Measurements from ENCODE around the gene SUPT20HL1.
"Not testable (repeated sequence)": the region's sequence is repeated elsewhere in the genome, so short reads cannot be mapped to it uniquely, and the experiment has no call there.

The SUPT20HL1 gene

GRCh38 chrX:24360272-24360671 lies at the start of gene SUPT20HL1:
Gene SUPT20HL1, plus strand, starts transcription at chrX:24360639. Its CDS starts 2,122 bp downstream, at chrX:24362761.
- H3K4me3 ChIP-seq (ENCODE audit: low read depth, low read length): no peak within 1 kb of the TSS
- TF ChIP-seq CTCF (IDR thresholded peaks at IDR 0.05; ENCODE audit: control insufficient read depth, extremely low read depth, insufficient read depth): no peak
- no peak for DNase-seq (ENCODE audit: low read depth)

- not testable (repeated sequence) for DNase-seq (ENCODE audit: low read depth); H3K4me3 ChIP-seq (ENCODE audit: low read depth, low read length)
These were observed 49.5 kb upstream of the SUPT20HL1 start for GRCh38 chrX:24310916-24311315.

GRCh38 chrX:24311507-24312248 lies 48.8 kb upstream of the SUPT20HL1 start:
- not testable (repeated sequence) for H3K4me3 ChIP-seq (ENCODE audit: low read depth, low read length); DNase-seq (ENCODE audit: low read depth)

- not testable (repeated sequence) for DNase-seq (ENCODE audit: low read depth); H3K4me3 ChIP-seq (ENCODE audit: low read depth, low read length)
These were observed 48.2 kb upstream of the SUPT20HL1 start for GRCh38 chrX:24312249-24312607.

GRCh38 chrX:24314019-24314635 lies 46.3 kb upstream of the SUPT20HL1 start, which contains the start of gene SUPT20HL2:
Gene SUPT20HL2, minus strand, starts transcription at chrX:24314069. Its CDS starts 754 bp downstream, at chrX:24313315.
- H3K4me3 ChIP-seq (ENCODE audit: low read depth, low read length): no peak within 1 kb of the TSS
- TF ChIP-seq CTCF (IDR thresholded peaks at IDR 0.05; ENCODE audit: control insufficient read depth, extremely low read depth, insufficient read depth): no peak
- DNase-seq (ENCODE audit: low read depth): no peak

GRCh38 chrX:24316111-24316510 lies 44.3 kb upstream of the SUPT20HL1 start:
- no peak for DNase-seq (ENCODE audit: low read depth)
- TF ChIP-seq CTCF (IDR thresholded peaks at IDR 0.05; ENCODE audit: control insufficient read depth, extremely low read depth, insufficient read depth): no peak
- no peak overlapping the region for H3K4me3 ChIP-seq (ENCODE audit: low read depth, low read length)

- no peak for TF ChIP-seq CTCF (IDR thresholded peaks at IDR 0.05; ENCODE audit: control insufficient read depth, extremely low read depth, insufficient read depth)
- no peak for DNase-seq (ENCODE audit: low read depth)
- no peak overlapping the region for H3K4me3 ChIP-seq (ENCODE audit: low read depth, low read length)
These were observed 42.9 kb upstream of the SUPT20HL1 start for GRCh38 chrX:24317567-24317966.

GRCh38 chrX:24321741-24322395 lies 38.6 kb upstream of the SUPT20HL1 start:
- H3K4me3 ChIP-seq (ENCODE audit: low read depth, low read length): no peak overlapping the region
- TF ChIP-seq CTCF (IDR thresholded peaks at IDR 0.05; ENCODE audit: control insufficient read depth, extremely low read depth, insufficient read depth): no peak
- DNase-seq (ENCODE audit: low read depth): no peak
